ENCODE data around the gene SLC15A1.

SLC15A1 gene

DNA sequence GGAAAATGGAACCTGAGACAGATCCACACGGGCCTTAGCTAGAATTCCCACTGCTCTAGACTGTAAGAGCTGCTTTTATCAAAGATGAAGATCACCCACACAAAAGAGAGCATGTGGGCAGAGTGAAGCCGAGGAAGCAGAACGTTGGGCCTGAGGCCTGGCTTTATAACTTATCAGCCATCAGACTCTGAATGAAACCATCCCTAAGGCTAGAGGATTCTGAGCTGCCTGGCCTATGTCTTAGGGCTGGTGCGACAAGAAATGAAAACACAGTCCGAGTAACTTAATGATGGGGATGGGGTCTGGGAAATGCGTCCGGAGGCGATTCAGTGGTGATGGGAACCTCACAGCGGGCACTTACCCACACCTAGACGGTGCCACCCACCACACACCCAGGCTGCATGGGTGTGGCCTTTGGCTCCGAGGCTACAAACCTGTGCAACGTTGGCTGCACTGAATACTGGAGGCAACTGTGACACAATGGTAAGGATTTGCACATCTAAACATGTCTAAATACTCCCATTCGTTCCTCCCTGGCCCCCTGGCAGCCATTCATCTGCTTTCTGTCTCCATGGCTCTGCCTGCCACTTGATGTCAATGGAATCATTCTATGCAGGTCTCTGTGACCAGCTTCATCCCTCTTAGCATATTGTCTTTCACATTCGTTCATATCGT lies 62.0 kb downstream of the SLC15A1 start:
- DNase-seq: no peak

DNA sequence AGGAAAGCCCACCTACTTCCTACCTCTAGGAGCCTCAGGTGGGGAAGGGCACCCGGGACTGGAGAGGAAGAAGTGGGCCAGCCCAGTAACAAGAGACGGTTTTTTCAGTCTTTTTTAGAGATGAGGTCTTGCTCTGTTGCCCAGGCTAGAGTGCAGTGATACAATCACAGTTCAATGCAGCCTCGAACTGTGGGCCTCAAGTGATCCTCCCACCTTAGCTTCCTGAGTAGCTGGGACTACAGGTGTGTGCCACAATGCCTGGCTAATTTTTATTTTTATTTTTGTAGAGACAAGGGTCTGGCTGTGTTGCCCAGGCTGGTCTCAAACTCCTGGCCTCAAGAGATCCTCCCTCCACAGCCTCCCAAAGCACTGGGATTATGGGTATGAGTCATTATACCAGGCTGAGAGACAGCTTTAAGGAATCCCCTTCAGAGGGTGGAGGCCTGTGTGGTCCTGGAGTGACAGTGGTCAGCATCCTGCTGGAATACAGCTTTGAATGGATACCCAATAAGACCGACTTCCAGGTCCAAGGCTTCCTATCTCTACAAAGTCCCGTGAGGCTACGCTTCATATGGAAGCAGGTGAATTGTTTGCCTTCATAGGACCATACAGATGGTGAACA lies 63.0 kb downstream of the SLC15A1 start:
- no peak for DNase-seq

DNA sequence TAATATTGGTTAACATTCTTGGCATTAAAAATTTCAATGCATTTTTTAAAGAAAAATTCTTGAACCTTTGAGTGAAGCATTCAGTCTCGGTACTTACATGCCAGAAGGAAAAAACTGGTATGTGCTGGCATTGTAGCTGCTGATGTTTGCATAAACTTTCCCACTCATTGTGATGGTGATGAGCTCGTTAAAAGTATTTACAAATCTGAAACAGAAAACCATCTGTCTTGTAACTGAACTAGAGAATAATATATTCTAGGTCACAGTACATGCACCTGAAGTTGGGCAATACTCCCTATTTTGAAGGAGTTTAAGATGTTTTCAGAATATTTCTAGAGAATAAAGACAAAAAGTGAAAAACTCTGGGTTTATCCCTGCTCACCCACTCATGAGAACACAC lies 64.1 kb downstream of the SLC15A1 start:
- DNase-seq: no peak

DNA sequence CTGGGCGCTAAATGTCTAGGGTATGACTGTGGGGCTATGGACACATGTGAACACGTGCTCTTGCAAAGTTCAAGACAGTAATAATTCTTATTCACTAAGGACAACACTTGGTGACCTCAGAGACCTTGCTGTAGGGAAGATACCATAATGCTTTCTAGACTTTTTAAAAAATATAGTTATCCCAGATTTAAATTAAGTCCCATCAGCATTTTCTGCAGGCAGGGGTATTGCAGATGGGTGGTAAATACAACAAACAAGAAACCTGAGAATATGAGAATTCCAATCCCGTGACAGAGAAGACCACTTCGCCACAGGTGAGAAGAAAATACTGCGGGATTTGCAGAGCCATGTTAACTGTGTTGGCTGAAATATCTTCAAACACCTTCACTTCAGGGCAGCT lies 65.2 kb downstream of the SLC15A1 start:
- no peak for DNase-seq

DNA sequence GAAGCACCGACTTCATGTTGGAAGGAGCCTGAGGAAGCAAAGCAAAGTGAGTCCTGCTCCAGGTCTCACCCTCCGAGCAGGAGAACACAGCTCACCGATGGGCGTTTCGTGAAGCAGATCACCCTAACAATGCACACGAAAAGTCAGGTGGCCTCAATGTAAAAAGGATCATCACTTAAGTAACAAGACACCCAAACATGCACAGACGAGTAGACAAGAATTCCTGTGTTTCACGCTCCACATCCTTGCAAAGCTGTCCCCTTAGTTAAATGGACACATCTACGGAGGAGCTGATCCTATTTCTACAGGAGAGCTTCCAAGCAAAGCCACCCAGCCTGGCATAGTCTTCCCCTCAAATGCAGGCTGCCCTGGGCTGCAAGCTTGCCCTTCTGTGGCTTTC lies 66.2 kb downstream of the SLC15A1 start:
- DNase-seq: no peak

DNA sequence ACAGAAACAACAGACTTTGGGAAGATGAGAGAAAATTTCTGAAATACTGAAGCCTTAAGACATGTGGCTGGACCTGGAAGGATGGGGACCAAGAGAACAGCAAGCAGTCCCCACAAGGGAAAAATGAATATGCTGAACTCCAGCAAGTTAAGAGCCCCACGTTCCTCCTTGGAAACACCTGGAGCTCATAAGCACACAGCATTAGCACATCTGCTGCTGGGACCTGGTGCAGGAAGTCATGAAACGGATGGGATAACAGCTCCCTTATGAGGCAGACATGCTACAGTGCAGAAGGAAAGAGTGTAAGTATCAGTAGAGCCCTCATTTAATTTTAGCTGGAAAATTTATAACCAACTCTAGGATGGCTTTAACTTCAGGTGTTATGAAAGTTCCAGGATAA lies 67.3 kb downstream of the SLC15A1 start:
- DNase-seq: no peak

DNA sequence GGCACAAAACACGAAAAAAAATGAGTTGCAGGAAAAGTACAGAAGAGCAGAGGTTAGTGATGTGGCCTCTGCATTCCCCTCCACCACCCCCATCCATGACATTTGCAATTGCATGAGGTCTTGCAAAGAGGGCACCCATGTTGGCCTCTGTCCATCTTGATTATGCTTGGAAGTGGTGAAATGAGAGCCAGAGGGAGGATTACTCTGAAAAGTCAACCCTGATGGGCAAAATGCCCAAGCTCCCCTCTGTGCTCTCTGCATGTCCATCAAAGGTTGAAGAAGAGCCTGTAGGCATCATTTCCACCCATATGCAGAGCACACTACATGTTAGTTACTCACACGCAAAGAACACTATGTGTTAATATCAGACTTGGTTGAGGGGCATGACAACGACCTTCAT lies 71.4 kb downstream of the SLC15A1 start:
- DNase-seq: no peak

DNA sequence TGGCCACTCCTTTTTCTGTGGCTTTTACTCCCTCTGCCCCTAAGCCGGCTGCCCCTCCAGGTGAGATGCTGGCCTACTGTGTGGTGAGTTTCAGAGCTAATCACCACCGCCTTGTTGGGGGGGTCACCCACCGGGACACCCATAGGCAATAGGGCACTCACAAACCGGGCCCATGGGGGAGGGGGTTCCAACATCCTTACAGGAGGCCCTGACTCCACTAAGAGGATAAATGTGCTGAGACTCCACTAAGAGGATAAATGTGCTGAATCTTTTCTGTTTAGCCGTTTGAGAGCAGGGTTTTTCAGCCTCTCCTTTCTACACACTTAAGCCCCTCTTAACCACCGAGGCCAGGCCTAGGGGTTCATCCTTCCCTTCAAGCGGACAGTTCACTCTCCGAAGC lies 73.7 kb downstream of the SLC15A1 start:
- DNase-seq: no peak

DNA sequence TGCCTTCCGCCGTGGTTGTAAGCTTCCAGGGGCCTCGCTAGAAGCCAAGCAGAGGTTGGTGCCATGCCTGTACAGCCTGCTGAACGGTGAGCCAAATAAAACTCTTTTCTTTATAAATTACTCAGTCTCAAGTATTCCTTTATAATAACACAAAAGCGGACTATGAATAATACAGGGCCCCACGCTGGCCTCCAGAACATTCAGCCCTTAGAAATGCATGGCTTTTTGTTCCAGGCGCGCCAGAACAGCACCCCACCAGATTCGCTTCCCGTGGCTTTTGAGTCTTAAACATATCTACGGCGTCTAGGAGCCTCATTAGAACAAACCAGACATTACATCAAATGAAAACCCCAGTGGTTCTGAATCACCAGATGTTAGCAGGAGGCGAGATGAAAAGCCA lies 75.1 kb downstream of the SLC15A1 start:
- DNase-seq: no peak

DNA sequence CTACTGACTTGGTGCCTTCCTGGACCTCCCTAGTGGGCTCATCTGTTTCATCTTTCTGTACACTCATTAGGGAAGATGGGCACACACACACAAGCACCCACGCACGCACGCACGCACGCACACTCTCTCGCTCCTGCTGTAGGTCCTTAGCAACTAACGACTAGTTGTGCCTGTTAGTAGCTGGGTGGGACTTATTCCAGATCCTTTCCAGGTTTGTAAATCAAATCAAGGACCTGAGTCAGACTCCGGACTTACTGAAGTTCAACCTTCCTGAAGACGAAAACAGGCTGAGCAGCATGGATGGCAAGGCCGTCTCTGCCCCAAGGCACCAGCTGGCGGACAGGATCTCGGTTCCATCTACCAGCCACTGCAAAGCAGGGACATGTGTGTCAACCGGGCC lies 76.2 kb downstream of the SLC15A1 start:
- DNase-seq: no peak

DNA sequence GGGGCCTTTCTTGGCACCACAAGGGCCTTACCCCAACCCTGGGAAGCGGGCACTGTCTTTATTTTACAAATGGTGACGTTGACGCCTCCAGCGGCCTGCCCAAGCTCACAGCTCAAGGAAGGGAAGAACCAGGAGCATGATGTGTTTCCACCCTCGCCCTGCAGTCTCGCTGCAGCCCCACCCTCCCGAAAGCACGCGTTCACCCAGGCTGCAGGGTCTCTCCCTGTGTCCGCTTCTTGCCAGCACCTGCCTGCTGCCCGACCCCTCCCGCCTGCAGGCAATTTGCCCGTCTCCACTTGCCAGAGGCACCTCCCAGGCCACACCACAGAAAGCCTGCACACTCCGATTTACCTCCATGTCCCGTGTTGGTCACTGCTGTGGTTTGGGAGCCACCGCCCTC lies 76.6 kb downstream of the SLC15A1 start:
- DNase-seq: no peak

DNA sequence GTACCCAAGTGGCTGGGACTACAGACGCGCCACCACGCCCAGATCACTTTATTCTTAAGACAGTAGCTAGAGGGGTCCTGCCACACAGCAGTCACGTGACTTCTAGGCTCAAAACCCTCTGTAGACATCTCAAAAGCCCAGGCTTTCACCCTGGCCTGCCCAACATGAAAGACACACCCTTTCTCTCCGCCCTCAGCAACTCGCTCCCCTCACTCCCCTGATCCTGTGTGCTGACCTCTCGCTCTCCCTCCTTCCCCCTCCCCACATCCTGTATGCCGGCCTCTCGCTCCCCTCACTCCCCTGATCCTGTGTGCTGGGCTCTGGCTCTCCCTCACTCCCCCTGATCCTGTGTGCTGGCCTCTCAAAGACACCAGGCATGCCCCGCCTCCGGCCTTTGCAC lies 77.4 kb downstream of the SLC15A1 start:
- no peak for DNase-seq

DNA sequence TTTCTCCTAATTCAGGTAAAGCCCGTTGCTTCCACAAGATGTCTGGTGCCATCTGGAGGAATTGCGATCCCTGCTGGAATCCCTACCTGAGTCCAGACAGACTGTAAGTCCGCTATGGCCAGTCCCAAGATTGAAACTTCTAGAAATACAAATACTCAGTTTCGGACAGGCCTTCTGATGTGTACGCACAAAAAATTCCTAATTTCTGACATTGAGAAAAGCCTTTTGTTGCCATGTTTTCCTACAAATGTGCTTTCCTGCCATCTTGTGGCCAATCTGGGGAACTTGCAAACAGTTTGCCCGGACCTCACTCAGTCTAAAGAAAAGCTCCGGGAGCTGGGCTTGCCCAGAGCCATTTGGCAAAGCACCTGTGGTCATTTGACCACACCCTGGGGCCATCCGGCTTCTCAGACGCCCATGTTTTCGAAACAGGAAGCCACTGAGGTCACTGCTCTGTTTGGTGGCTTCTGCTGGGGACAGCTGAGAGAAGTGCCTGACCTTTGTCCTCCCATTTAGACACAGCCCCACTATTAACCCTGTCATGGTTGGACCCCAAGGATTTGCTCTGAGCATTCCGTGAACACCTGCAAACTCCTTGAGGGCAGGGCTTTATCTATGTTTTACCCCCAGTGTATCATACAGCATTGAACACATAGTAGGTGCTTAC lies 79.4 kb downstream of the SLC15A1 start:
- DNase-seq: peak; percentile 56

DNA sequence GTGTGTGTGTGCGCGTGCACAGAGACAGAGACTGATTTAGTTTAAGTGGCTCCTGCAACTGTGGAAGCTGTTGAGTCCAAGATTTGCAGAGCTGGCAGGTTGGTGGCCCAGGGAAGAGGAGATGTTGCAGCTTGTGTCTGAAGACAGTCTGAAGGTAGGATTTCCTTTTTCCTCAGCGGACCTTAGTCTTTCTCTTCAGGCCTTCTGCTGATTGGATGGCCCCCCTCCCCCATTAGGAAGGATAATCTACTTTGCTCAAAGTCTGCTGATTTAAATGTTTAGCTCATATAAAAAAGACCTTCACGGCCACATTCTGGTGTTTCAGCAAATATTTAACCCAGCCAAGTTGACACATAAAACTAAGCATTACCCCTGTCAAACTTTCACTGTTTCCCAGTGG lies 84.3 kb downstream of the SLC15A1 start:
- no peak for DNase-seq

DNA sequence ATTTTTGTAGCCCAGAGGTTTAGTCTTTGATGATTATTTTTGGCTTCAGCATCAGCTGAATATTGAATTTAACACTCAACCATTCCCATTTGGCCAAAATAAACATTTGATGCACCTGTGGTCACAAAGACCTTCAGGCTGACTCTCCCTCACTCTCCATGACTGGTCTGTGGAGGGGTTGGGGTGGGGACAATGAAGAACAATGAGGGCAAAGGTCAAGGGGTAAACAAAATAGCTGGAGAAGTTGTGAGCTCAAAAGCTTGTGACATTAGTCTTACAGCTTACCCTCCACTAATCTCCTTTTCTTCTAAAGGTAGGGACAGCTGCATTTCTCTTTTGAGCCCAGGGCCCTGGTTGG lies 86.9 kb downstream of the SLC15A1 start:
- DNase-seq: no peak

DNA sequence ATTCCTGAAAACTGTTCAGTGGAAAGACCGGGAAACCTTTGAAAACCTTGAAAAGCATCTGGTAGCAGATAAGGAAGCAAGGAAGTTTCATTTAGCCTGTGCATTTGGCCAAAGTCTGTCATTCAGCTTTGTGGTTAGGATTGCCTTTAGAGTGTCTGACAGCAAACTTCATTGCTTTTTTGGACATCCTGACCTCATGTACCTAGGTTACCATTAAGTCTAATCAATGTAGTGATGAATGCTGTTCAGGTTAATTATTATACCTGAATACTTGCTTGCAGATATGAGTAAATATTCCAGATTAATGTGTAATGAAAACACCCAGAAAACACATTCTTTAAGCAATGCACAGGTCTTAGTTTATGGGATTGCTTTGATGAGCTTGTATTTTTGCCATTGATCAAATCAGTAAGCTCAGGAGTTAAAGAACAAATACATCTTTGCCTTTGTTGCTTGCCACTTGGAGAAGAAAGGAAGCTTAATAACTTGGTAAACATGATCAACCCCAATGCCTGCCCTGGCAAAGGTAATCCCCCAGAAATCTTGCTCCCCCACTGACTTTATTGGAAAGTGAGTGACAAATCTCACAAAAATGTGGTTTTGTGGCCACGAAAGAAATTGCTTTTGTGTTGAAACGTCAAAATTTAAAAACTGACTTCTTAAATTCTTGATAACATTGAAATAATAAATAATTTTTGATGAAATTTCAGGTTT lies 87.4 kb downstream of the SLC15A1 start:
- DNase-seq: no peak

DNA sequence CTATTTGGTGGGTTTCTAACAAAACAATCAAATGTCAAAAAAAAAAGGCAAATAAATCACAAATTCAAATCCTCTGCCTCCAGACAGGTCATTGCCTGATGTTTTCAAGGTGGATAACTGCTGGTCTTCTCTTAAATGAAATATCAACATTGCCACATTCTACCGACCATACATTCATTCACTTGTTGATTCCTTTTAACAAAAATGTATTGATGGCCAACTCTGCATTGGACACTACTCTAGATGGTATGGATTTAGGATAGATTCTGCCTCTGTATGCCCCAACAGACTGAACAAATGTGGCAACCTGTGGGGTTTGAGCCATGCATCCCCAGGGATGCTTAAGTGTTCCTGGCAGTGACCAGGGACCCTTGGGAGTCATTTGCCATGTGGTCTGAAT lies 88.0 kb downstream of the SLC15A1 start:
- no peak for DNase-seq

DNA sequence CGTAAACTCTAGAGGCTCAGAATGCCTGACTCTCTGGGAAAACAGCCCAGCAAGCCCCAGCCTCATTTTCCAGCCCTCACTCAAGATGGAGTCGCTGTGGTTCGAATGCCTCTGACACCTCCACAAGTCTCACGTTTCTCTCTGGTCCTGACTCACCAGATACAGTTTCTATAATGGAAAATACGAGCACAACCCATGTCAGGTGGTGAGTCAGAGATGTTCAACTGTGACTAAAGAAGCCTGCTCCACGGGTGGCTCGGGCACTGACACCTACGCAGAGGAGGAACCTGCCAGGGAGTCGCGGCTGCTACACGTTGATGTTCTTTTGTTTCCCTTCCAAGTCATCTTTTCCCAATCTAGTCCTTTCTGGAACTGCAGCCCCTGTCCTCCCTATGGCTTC lies 88.4 kb downstream of the SLC15A1 start:
- DNase-seq: no peak

DNA sequence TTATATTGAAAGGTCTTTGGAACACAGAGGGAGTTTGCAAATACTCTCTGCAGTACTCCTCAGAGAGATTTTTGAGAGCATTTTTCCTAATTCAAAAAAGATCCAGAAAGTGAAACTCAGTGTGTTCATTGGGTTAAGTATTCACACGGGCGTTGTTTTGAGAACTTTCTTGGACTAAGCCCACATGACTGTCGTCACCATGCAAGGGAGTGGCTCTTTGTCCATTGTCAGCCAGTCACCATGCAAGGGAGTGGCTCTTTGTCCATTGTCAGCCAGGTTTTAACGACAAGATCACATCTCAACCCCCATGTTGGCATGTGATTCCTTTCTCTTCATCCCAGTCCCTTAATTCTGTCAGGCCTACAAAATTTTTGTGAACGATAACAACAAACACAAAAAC lies 94.3 kb downstream of the SLC15A1 start:
- DNase-seq: no peak

DNA sequence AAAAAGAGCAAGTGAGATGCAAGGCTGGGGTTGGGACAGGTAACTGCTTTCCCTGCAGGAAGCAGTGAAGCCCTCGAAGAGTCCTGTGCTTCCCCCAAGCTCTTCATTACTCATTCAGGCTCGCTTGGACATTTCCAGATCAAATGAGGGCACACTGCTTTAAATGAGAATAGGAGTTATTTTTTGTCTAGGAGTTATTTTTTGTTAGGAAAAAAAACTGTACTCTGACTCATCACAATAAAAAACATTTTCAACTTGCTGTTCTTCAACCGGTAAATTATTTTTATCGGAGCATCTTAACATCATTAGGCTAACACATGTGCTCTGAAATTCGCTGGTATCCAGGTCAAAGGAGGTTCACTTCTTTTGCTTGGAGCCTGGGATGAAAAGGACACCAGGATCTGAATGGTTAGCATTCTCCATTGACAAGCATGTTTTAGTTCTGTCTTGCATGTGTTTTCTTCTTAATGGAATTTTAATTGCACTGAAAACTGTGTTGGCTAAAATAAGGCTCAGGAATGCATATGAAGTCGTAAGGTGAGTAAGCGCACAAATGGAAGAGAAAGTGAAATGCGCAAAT lies 94.9 kb downstream of the SLC15A1 start:
- DNase-seq: no peak

DNA sequence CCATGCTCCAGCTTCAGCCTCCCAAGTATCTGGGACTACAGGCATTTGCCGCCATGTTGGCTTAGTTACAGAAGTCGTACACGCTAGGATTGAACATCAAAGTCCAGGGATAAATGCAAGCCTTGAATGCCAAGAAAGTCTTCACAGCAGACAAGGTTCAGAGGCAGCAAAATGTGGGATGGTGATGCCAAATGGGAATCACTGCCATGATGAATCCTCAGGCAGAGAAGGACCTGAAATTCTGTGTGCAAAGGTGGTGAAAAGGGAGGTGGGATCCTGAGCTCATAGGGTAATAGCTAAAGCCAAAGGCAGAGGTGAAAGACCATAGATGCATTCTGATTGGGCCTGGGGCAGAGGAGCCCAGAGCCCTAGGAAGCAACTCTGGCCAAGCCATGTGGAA lies 96.2 kb downstream of the SLC15A1 start:
- no peak for DNase-seq

DNA sequence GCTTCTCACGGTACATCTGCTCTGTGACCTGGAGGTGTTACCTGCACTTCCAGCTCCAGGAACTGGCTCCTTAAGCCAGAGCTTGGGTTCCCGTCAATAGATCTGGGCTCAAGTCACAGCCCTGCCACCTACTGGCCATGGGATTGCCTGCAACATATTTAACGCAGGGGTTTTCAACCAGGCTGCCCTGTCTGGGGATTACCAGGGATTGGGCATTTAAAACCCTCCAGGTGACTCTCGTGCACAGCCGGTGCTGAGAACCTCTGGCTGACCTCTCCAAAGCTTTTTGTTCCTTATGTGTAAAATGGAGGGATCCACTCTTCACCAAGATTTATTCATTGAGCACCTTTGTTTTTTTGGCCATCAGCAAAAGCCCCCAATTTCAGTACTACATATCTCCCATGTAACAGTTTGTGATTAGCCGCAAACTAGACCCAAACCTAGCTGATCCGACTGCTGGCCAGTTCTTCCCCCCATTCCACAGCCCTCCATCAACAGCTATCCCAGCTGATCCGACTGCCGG lies 98.9 kb downstream of the SLC15A1 start:
- peak; percentile 74 for DNase-seq

DNA sequence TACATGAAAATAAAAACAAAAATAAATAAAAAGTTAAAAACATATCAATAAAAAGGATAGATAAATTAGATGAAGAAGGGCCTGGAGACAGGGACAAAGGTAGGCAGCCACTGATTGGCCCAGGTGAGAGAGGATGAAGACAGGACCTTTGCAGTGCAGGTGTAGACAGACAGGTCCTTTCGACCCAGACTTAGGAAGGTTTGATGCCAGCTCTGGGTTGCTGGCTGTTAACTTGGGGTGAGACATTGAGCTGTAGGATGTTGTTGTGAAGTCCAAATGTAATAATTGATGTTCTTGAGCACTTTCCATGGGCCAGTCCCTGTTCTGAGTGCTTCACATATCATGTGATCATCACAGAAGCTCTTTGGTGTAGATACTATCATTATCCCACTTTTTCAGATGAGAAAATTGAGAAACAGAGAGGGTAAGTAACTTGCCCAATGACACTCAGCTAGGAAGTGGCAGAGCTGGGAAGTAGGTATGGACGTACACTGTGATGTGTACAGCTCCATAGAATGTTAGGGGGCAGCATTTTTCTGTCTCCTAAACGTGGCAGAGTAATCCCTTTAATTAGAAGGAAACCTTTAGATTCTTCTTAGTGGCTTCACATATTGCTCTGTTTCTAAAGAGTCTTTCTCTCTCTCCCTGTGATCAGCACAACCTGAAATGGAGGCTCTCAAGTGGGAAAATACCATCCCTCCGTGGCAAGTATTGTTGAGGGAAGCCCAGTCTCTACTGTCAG lies 99.6 kb downstream of the SLC15A1 start:
- no peak for DNase-seq

All from CD4-positive, alpha-beta T cell treated with Interleukin-12 subunit alpha and Interleukin-12 subunit beta, for 1 hour (primary cell).